HEK293T (cell line): ENCODE data around the gene DVL3.
A peak's percentile ranks its signal among the peaks of the same experiment; 100 is the strongest.

Source experiments
- CTCF ChIA-PET: fragments of 350-600 bp; formaldehyde crosslinking; extraction: SDS; loops from one replicate; lab custom pipeline; 2021; ENCODE audit warnings: antibody characterized with exemption, inconsistent platforms; lab: Yijun Ruan, JAX
- POLR2A ChIA-PET: fragments of 350-600 bp; formaldehyde crosslinking; extraction: SDS; loops from one replicate; lab custom pipeline; 2020; ENCODE audit warnings: antibody characterized with exemption, inconsistent platforms; lab: Yijun Ruan, JAX
- DNase-seq: peaks from one replicate; pipeline ENCODE4 v3.0.0; 2012; ENCODE audit warnings: mixed read lengths; ENCODE audit errors: extremely low spot score
- ARNT ChIP-seq: fragments of 450-650 bp; IDR thresholded peaks from 2 replicates; pipeline ENCODE4 v1.6.1; 2017; ENCODE audit warnings: mild to moderate bottlenecking
- BHLHE40 ChIP-seq: fragments of 450-650 bp; IDR thresholded peaks from 2 replicates; pipeline ENCODE4 v1.6.1; 2016; ENCODE audit warnings: mild to moderate bottlenecking, moderate library complexity, borderline replicate concordance
- CTBP1 ChIP-seq: fragments of 450-650 bp; IDR thresholded peaks from 2 replicates; pipeline ENCODE4 v1.6.1; 2016; ENCODE audit warnings: borderline replicate concordance
- ELF4 ChIP-seq: fragments of 450-650 bp; IDR thresholded peaks from 2 replicates; pipeline ENCODE4 v1.6.1; 2017; ENCODE audit warnings: antibody characterized with exemption
- FOXA1 ChIP-seq: fragments of 450-650 bp; IDR thresholded peaks from 2 replicates; pipeline ENCODE4 v1.6.1; 2016; ENCODE audit warnings: mild to moderate bottlenecking
- FOXK2 ChIP-seq: fragments of 450-650 bp; IDR thresholded peaks from 2 replicates; pipeline ENCODE4 v1.6.1; 2016; ENCODE audit warnings: mild to moderate bottlenecking
- FOXM1 ChIP-seq: fragments of 450-650 bp; IDR thresholded peaks from 2 replicates; pipeline ENCODE4 v1.6.1; 2017; ENCODE audit warnings: mild to moderate bottlenecking, borderline replicate concordance
- HDGF ChIP-seq: fragments of 450-650 bp; IDR thresholded peaks from 2 replicates; pipeline ENCODE4 v1.6.1; 2017; ENCODE audit warnings: antibody characterized with exemption, borderline replicate concordance
- L3MBTL2 ChIP-seq: fragments of 450-650 bp; conservative IDR thresholded peaks from 2 replicates; pipeline ENCODE4 v1.6.1; 2016; ENCODE audit warnings: mild to moderate bottlenecking
- LEF1 ChIP-seq: fragments of 450-650 bp; IDR thresholded peaks from 2 replicates; pipeline ENCODE4 v1.6.1; 2017; ENCODE audit warnings: mild to moderate bottlenecking, borderline replicate concordance
- NFRKB ChIP-seq: fragments of 450-650 bp; IDR thresholded peaks from 2 replicates; pipeline ENCODE4 v1.6.1; 2016; ENCODE audit warnings: mild to moderate bottlenecking, moderate library complexity
- SP1 ChIP-seq: fragments of 450-650 bp; IDR thresholded peaks from 2 replicates; pipeline ENCODE4 v1.6.1; 2017
- SUZ12 ChIP-seq: fragments of 450-650 bp; IDR thresholded peaks from 2 replicates; pipeline ENCODE4 v1.6.1; 2016; ENCODE audit warnings: mild to moderate bottlenecking
- TARDBP ChIP-seq: fragments of 450-650 bp; IDR thresholded peaks from 2 replicates; pipeline ENCODE4 v1.6.1; 2016
- ZNF384 ChIP-seq: fragments of 450-650 bp; IDR thresholded peaks from 2 replicates; pipeline ENCODE4 v1.6.1; 2016
- TF ChIP-seq, protein P1 (sequence below): fragments of 450-650 bp; IDR thresholded peaks from 2 replicates; pipeline ENCODE4 v1.6.1; 2016

Gene DVL3

DNA sequence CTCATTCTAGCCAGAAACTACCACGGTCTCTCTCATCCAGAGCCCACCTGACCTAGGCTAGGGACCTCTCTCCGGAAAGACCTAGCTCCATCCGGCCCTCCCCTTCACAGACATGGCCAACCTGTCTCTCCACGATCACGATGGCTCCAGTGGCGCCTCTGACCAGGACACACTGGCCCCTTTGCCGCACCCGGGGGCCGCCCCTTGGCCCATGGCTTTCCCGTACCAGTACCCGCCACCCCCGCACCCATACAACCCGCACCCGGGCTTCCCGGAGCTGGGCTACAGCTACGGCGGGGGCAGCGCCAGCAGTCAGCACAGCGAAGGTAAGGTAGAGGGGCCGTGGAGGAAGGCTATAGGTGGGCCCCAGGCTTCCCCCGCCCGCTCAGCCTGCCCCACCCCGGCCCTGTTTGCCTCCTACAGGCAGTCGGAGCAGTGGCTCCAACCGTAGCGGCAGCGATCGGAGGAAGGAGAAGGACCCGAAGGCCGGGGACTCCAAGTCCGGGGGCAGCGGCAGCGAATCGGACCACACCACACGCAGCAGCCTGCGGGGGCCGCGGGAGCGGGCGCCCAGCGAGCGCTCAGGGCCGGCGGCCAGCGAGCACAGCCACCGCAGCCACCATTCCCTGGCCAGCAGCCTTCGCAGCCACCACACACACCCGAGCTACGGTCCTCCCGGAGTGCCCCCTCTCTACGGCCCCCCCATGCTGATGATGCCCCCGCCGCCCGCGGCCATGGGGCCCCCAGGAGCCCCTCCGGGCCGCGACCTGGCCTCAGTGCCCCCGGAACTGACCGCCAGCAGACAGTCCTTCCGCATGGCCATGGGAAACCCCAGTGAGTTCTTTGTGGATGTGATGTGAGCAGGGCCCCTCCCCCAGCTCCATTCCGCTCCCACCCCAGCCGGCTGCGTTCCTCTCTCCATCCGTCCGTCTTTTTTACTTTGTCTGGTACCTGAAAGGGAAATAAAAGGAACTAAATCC, 15.0 kb downstream of the DVL3 start:
- DNase-seq: no peak
- ChIA-PET CTCF (no interaction called here), POLR2A (interaction anchor here (1.4 to 1.6 kb wide), 2 partner anchors 14 to 16 kb away, joined by 3 to 5 read pairs; partner anchors contain the start of gene ABCF3)
- TF ChIP-seq ELF4: no peak
- TF ChIP-seq ARNT: no peak
- no peak for TF ChIP-seq HDGF
- TF ChIP-seq NFRKB: no peak
- TF ChIP-seq CTBP1: no peak
- no peak for TF ChIP-seq L3MBTL2
- no peak for TF ChIP-seq SUZ12
- TF ChIP-seq TARDBP: no peak
- TF ChIP-seq FOXA1: no peak
- no peak for TF ChIP-seq FOXM1
- no peak for TF ChIP-seq SP1
- no peak for TF ChIP-seq FOXK2
- no peak for TF ChIP-seq ZNF384
- TF ChIP-seq LEF1: no peak
- TF ChIP-seq, protein P1, sequence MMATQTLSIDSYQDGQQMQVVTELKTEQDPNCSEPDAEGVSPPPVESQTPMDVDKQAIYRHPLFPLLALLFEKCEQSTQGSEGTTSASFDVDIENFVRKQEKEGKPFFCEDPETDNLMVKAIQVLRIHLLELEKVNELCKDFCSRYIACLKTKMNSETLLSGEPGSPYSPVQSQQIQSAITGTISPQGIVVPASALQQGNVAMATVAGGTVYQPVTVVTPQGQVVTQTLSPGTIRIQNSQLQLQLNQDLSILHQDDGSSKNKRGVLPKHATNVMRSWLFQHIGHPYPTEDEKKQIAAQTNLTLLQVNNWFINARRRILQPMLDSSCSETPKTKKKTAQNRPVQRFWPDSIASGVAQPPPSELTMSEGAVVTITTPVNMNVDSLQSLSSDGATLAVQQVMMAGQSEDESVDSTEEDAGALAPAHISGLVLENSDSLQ: no peak
- TF ChIP-seq BHLHE40: no peak

DNA sequence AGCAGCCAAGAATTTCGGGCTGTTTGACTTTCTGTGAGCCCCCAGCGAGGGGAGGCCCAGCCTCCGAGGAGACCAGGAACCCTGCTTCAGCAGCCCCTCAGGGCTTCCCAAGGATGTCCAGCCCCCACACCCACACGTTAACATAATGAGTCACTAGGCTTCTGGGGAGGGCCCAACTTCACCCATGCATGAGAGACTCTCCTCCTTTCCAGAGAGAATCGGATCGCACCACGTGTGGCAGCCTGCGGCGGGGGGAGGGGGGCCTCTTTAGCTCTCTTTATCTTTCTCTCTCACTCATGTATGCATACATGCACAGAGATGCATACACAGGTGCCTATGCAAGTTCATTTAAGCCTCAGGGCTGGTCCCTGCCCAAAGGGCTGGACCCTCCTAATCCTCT, 16.4 kb downstream of the DVL3 start:
- TF ChIP-seq ARNT: no peak
- TF ChIP-seq BHLHE40: no peak
- TF ChIP-seq L3MBTL2: no peak
- no peak for TF ChIP-seq ZNF384
- TF ChIP-seq CTBP1: no peak
- TF ChIP-seq NFRKB: no peak
- no peak for TF ChIP-seq SP1
- CTCF ChIA-PET: no interaction called here
- POLR2A ChIA-PET: no interaction called here
- DNase-seq: no peak

DNA sequence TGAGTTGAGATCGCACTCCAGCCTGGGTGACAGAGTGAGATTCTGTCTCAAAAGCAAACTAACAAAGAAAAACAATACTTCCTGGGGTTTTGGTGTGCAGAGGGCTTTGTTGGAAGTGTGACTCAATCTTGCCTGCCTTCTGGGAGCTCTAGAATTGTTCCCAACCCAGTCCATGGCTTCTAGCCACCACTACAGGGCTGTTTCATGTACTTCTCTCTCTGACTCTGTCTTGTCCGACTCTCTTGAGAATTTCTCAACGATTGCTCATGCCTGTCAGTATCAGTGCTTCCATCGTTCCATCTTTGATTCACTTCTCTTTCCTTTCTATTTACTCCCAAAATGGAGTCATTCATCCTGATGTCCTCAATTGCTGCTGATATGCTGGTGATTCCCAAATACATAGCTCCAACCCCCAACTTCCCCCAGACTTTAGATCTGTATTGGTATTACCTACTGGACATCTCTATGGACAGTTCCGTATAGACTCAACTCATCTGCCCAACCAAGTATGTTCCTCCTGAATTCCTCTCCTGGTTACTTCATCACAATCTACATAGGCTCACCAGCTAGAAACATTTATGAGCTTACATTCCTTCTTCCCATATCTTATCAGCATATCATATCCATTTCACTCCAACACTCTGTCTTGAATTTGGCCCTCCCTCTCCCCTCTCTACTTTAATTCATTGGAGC, 17.6 kb downstream of the DVL3 start:
- no peak for DNase-seq
- TF ChIP-seq BHLHE40: no peak
- no peak for TF ChIP-seq LEF1
- TF ChIP-seq HDGF: no peak
- TF ChIP-seq ZNF384: no peak
- no peak for TF ChIP-seq FOXK2
- no peak for TF ChIP-seq FOXM1
- TF ChIP-seq ELF4: no peak
- no peak for TF ChIP-seq TARDBP
- no peak for TF ChIP-seq ARNT
- no peak for TF ChIP-seq SUZ12
- no peak for TF ChIP-seq SP1
- no peak for TF ChIP-seq L3MBTL2
- TF ChIP-seq, protein P1: no peak
- TF ChIP-seq FOXA1: no peak
- TF ChIP-seq NFRKB: no peak
- TF ChIP-seq CTBP1: no peak
- ChIA-PET CTCF (interaction anchor here (1.1 kb wide), 1 partner anchor 29 kb away, joined by 3 read pairs; no protein-coding TSS in a partner anchor), POLR2A (interaction anchor here (3.0 kb wide), 1 partner anchor 13 kb away, joined by 13 read pairs; the partner anchor contains the start of gene ABCF3)

DNA sequence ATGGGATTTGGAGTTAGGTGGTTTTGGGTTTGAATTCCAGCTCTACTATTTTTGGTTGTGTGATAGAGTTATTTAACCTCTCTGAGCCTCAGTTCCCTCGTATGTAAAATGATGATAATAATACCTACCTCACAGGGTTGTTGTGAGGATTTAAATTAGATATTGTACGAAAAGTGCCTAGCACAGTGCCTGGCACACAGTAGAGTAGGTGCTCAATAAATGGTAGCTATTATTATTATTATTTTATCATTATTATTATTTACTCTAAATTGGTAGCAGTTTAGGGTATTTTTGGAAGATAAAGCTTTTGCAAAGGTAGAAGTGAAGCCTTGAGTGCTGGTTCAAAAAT, 18.2 kb downstream of the DVL3 start:
- no peak for DNase-seq
- POLR2A ChIA-PET: interaction anchor here (3.0 kb wide), 1 partner anchor 13 kb away, joined by 13 read pairs; the partner anchor contains the start of gene ABCF3
- CTCF ChIA-PET: interaction anchor here (1.1 kb wide), 1 partner anchor 30 kb away, joined by 3 read pairs; no protein-coding TSS in a partner anchor
- TF ChIP-seq CTBP1 (no peak), SP1 (no peak), FOXA1 (no peak), SUZ12 (no peak), NFRKB (no peak), TARDBP (no peak), FOXM1 (no peak), ELF4 (no peak), BHLHE40 (no peak), ARNT (no peak), HDGF (no peak), L3MBTL2 (no peak), FOXK2 (no peak), LEF1 (no peak), ZNF384 (no peak)
- TF ChIP-seq, protein P1: no peak

DNA sequence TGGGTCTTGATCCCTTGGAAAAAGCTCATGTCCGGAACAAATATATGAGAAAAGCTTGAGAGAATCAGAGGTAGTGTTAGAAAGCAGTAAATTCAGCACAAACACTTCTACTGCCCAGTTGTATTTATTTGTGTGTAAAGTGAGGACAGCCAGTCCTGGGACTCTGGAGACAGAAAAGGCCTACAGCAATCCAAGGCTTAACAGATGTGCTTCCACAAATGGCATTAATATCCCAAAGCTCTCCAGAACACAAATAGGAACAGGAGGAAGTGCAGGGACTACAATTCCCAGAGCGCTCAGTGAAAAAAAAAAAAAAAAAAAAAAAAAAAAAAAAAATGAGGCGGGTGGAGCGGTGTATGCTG, 19.1 kb downstream of the DVL3 start:
- ChIA-PET CTCF (no interaction called here), POLR2A (interaction anchor here (1.0 to 3.0 kb wide), 3 partner anchors 10 to 39 kb away, joined by 3 to 13 read pairs (median 4); partner anchors contain the start of genes ABCF3 and EIF2B5)
- DNase-seq: no peak
- TF ChIP-seq FOXK2: no peak
- TF ChIP-seq ZNF384: peak; percentile 99
